Measurements from ENCODE around the gene PPP1R14B. TPM values are rescaled to one million over a fixed set of nuclear protein-coding genes. Genes with fewer than 3 reads are reported as not detected.
A peak's percentile ranks its signal among the peaks of the same experiment; 100 is the strongest.

Gene PPP1R14B
- total and polyA plus RNA-seq, 2 of the 13 experiments (the other 11 are each of a cell fraction or from before 2014, with no cell fraction given) = 110 to 148 TPM

DNA sequence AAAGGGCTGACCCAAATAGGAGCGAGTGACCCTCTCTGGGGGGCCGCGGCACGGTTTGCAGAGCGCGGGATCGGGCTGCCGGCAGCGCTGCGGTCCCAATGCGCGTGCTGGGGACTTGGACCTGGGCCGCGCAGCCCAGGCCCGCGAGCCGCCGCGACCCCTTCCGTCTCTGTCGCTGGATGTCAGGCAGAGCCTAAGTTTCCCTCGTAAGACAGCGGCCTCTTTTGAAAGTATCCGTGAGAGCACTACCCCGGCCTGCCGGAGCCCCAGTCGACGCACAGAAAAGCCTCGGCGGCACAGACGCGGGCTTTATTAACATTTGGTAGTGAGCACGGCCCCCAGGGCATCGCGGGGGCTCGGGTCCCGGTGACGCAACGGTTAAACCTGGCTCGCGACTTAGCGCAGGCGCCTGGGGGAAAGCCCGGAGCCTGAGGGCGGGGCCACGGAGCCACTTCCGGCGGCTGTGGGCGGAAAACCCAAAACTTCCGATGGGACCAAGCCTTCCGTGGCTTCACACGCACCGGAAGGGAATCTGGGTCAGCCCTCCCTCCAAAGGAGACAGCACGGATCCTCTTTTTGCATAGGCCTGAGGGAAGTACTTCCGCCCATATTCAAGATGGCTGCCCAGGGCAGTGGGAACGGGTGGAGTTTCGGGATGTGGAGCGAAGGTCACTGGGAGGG lies 22.9 kb upstream of the PPP1R14B start (continued):
- TF ChIP-seq, protein P1, sequence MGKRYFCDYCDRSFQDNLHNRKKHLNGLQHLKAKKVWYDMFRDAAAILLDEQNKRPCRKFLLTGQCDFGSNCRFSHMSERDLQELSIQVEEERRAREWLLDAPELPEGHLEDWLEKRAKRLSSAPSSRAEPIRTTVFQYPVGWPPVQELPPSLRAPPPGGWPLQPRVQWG (CRISPR knock-in tag; IDR thresholded peaks at IDR 0.05; ENCODE audit: borderline replicate concordance, low read depth) = no peak
- TF ChIP-seq NFE2L1 (CRISPR knock-in tag; IDR thresholded peaks at IDR 0.05; ENCODE audit: borderline replicate concordance) (no peak), SRSF1 (optimal IDR thresholded peaks at IDR 0.05; ENCODE audit: low read depth, low read length) (peak; percentile 85), RARG (CRISPR knock-in tag; IDR thresholded peaks at IDR 0.05; ENCODE audit: low read depth) (no peak), MEIS2 (CRISPR knock-in tag; IDR thresholded peaks at IDR 0.05) (no peak), KAT2B (IDR thresholded peaks at IDR 0.05; ENCODE audit: borderline replicate concordance, low read depth, low read length) (no peak), ZNF292 (CRISPR knock-in tag; IDR thresholded peaks at IDR 0.05; ENCODE audit: borderline replicate concordance, low read depth) (no peak), RXRA (CRISPR knock-in tag; IDR thresholded peaks at IDR 0.05) (peak; percentile 96), TGIF2 (CRISPR knock-in tag; IDR thresholded peaks at IDR 0.05) (no peak; the same call in 1 of the 2 replicates), ATRX (CRISPR knock-in tag; IDR thresholded peaks at IDR 0.05; ENCODE audit: borderline replicate concordance) (no peak), DMAP1 (CRISPR knock-in tag; IDR thresholded peaks at IDR 0.05) (peak; percentile 75), IKZF4 (CRISPR knock-in tag; IDR thresholded peaks at IDR 0.05; ENCODE audit: borderline replicate concordance, low read depth, not compliant biosample characterization) (no peak), KDM6A (CRISPR knock-in tag; IDR thresholded peaks at IDR 0.05; ENCODE audit: low read depth) (no peak), ERF (CRISPR knock-in tag; IDR thresholded peaks at IDR 0.05) (peak; percentile 70; the same call in 1 of the 2 replicates), ZFY (CRISPR knock-in tag; IDR thresholded peaks at IDR 0.05) (peak; percentile 90), CBFB (CRISPR knock-in tag; IDR thresholded peaks at IDR 0.05) (0 out of 2 replicates have a peak, but pooled peaks have one; percentile 10), ZNF124 (CRISPR knock-in tag; IDR thresholded peaks at IDR 0.05) (no peak; the same call in none of the 2 replicates), FLYWCH1 (CRISPR knock-in tag; IDR thresholded peaks at IDR 0.05) (no peak), RFXANK (CRISPR knock-in tag; IDR thresholded peaks at IDR 0.05) (no peak), ZBTB20 (CRISPR knock-in tag; IDR thresholded peaks at IDR 0.05; ENCODE audit: borderline replicate concordance, low read depth) (no peak)
- TF ChIP-seq, protein P2, sequence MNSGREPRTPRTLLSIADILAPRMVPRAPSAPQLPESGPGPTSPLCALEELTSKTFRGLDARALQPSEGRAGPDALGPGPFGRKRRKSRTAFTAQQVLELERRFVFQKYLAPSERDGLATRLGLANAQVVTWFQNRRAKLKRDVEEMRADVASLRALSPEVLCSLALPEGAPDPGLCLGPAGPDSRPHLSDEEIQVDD (CRISPR knock-in tag; IDR thresholded peaks at IDR 0.05; ENCODE audit: borderline replicate concordance) = no peak
- TF ChIP-seq, protein P3, sequence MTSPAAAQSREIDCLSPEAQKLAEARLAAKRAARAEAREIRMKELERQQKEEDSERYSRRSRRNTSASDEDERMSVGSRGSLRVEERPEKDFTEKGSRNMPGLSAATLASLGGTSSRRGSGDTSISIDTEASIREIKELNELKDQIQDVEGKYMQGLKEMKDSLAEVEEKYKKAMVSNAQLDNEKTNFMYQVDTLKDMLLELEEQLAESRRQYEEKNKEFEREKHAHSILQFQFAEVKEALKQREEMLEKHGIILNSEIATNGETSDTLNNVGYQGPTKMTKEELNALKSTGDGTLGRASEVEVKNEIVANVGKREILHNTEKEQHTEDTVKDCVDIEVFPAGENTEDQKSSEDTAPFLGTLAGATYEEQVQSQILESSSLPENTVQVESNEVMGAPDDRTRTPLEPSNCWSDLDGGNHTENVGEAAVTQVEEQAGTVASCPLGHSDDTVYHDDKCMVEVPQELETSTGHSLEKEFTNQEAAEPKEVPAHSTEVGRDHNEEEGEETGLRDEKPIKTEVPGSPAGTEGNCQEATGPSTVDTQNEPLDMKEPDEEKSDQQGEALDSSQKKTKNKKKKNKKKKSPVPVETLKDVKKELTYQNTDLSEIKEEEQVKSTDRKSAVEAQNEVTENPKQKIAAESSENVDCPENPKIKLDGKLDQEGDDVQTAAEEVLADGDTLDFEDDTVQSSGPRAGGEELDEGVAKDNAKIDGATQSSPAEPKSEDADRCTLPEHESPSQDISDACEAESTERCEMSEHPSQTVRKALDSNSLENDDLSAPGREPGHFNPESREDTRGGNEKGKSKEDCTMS (CRISPR knock-in tag; conservative IDR thresholded peaks at IDR 0.05) = no peak
- TF ChIP-seq, protein P4, sequence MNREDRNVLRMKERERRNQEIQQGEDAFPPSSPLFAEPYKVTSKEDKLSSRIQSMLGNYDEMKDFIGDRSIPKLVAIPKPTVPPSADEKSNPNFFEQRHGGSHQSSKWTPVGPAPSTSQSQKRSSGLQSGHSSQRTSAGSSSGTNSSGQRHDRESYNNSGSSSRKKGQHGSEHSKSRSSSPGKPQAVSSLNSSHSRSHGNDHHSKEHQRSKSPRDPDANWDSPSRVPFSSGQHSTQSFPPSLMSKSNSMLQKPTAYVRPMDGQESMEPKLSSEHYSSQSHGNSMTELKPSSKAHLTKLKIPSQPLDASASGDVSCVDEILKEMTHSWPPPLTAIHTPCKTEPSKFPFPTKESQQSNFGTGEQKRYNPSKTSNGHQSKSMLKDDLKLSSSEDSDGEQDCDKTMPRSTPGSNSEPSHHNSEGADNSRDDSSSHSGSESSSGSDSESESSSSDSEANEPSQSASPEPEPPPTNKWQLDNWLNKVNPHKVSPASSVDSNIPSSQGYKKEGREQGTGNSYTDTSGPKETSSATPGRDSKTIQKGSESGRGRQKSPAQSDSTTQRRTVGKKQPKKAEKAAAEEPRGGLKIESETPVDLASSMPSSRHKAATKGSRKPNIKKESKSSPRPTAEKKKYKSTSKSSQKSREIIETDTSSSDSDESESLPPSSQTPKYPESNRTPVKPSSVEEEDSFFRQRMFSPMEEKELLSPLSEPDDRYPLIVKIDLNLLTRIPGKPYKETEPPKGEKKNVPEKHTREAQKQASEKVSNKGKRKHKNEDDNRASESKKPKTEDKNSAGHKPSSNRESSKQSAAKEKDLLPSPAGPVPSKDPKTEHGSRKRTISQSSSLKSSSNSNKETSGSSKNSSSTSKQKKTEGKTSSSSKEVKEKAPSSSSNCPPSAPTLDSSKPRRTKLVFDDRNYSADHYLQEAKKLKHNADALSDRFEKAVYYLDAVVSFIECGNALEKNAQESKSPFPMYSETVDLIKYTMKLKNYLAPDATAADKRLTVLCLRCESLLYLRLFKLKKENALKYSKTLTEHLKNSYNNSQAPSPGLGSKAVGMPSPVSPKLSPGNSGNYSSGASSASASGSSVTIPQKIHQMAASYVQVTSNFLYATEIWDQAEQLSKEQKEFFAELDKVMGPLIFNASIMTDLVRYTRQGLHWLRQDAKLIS (CRISPR knock-in tag; IDR thresholded peaks at IDR 0.05) = no peak
- TF ChIP-seq, protein P5, sequence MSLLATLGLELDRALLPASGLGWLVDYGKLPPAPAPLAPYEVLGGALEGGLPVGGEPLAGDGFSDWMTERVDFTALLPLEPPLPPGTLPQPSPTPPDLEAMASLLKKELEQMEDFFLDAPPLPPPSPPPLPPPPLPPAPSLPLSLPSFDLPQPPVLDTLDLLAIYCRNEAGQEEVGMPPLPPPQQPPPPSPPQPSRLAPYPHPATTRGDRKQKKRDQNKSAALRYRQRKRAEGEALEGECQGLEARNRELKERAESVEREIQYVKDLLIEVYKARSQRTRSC (CRISPR knock-in tag; IDR thresholded peaks at IDR 0.05; ENCODE audit: low read depth) = no peak

Data from HepG2 (cell line).